WTC11 (cell line): ENCODE data around the gene SLC51B. TPM values are rescaled to one million over a fixed set of nuclear protein-coding genes. Genes with fewer than 3 reads are reported as not detected.

Experiments used
- ATAC-seq: fragments of 200-7000 bp; cut with Tn5 transposase; 2 replicates; pipeline ENCODE4 v1.10.0; 2021; ENCODE audit warnings: mild to moderate bottlenecking, moderate library complexity
- CTCF ChIA-PET: fragments of 300-600 bp; sonication (Branson Sonifier 250); formaldehyde crosslinking; loops from one replicate; lab custom pipeline; 2021; ENCODE audit warnings: antibody characterized with exemption; lab: Charles Lee
- POLR2A ChIA-PET: fragments of 350-600 bp; sonication (Branson Sonifier 250); formaldehyde crosslinking; loops from one replicate; lab custom pipeline; 2021; ENCODE audit warnings: antibody characterized with exemption; lab: Charles Lee
- DNase-seq: peaks from one replicate; pipeline ENCODE4 v3.0.0; 2021; ENCODE audit warnings: low spot score
- H3K27ac Mint-ChIP-seq: 2 replicates; pipeline ENCODE4 v1.8.0; 2021; ENCODE audit warnings: mixed read lengths
- H3K27me3 Mint-ChIP-seq: 2 replicates; pipeline ENCODE4 v1.8.0; 2021; ENCODE audit warnings: low read depth, mild to moderate bottlenecking, moderate library complexity, mixed read lengths
- H3K36me3 Mint-ChIP-seq: 2 replicates; pipeline ENCODE4 v1.8.0; 2021; ENCODE audit warnings: mixed read lengths
- H3K4me1 Mint-ChIP-seq: 2 replicates; pipeline ENCODE4 v1.8.0; 2022; ENCODE audit warnings: mixed read lengths
- H3K4me3 Mint-ChIP-seq: 2 replicates; pipeline ENCODE4 v1.8.0; 2021; ENCODE audit warnings: mild to moderate bottlenecking, moderate library complexity, mixed read lengths
- H3K9me3 Mint-ChIP-seq: 2 replicates; pipeline ENCODE4 v1.8.0; 2021; ENCODE audit warnings: mixed read lengths
- AFF4 ChIP-seq: sonication (generic); formaldehyde crosslinking; IDR thresholded peaks from 2 replicates; pipeline ENCODE4 v1.8.1; 2023; ENCODE audit warnings: mild to moderate bottlenecking, missing genetic modification reagents, borderline replicate concordance
- ARID4B ChIP-seq: sonication (generic); formaldehyde crosslinking; IDR thresholded peaks from 2 replicates; pipeline ENCODE4 v1.8.0; 2023; ENCODE audit warnings: missing genetic modification reagents, mild to moderate bottlenecking, borderline replicate concordance
- ATF2 ChIP-seq: sonication (generic); formaldehyde crosslinking; IDR thresholded peaks from 2 replicates; pipeline ENCODE4 v1.8.1; 2022; ENCODE audit warnings: low read depth, missing genetic modification reagents, borderline replicate concordance
- CBFB ChIP-seq: sonication (generic); formaldehyde crosslinking; IDR thresholded peaks from 2 replicates; pipeline ENCODE4 v1.8.1; 2022; ENCODE audit warnings: mild to moderate bottlenecking, low read depth, missing genetic modification reagents
- CREM ChIP-seq: sonication (generic); formaldehyde crosslinking; IDR thresholded peaks from 2 replicates; pipeline ENCODE4 v1.8.1; 2022; ENCODE audit warnings: mild to moderate bottlenecking, missing genetic modification reagents, moderate library complexity
- ELF4 ChIP-seq: sonication (generic); formaldehyde crosslinking; IDR thresholded peaks from 2 replicates; pipeline ENCODE4 v1.8.1; 2022; ENCODE audit warnings: low read depth, mild to moderate bottlenecking, moderate library complexity, missing genetic modification reagents
- FOXK1 ChIP-seq: sonication (generic); formaldehyde crosslinking; IDR thresholded peaks from 2 replicates; pipeline ENCODE4 v1.8.0; 2022; ENCODE audit warnings: mild to moderate bottlenecking, moderate library complexity, missing genetic modification reagents
- FOXP1 ChIP-seq: sonication (generic); formaldehyde crosslinking; IDR thresholded peaks from 2 replicates; pipeline ENCODE4 v1.8.0; 2022; ENCODE audit warnings: missing genetic modification reagents, mild to moderate bottlenecking, moderate library complexity, borderline replicate concordance
- GRHL2 ChIP-seq: fragments of 250-450 bp; sonication (Bioruptor Pico); IDR thresholded peaks from 2 replicates; pipeline ENCODE4 v1.8.0; 2022; ENCODE audit warnings: mild to moderate bottlenecking, moderate library complexity; ENCODE audit not compliant: insufficient replicate concordance, severe bottlenecking
- IRF1 ChIP-seq: sonication (generic); formaldehyde crosslinking; IDR thresholded peaks from 2 replicates; pipeline ENCODE4 v1.8.0; 2023; ENCODE audit warnings: missing genetic modification reagents
- JUN ChIP-seq: sonication (generic); formaldehyde crosslinking; IDR thresholded peaks from 2 replicates; pipeline ENCODE4 v1.8.0; 2023; ENCODE audit warnings: mild to moderate bottlenecking, missing genetic modification reagents
- MYBL2 ChIP-seq: sonication (generic); formaldehyde crosslinking; IDR thresholded peaks from 2 replicates; pipeline ENCODE4 v1.8.1; 2023; ENCODE audit warnings: mild to moderate bottlenecking, moderate library complexity, missing genetic modification reagents
- NFE2L1 ChIP-seq: sonication (generic); formaldehyde crosslinking; IDR thresholded peaks from 2 replicates; pipeline ENCODE4 v1.8.1; 2023; ENCODE audit warnings: missing genetic modification reagents
- NFYB ChIP-seq: sonication (generic); formaldehyde crosslinking; conservative IDR thresholded peaks from 2 replicates; pipeline ENCODE4 v1.8.0; 2022; ENCODE audit warnings: low read depth, missing genetic modification reagents
- SOX15 ChIP-seq: fragments of 250-450 bp; sonication (Bioruptor Pico); IDR thresholded peaks from 2 replicates; pipeline ENCODE4 v1.9.0; 2021; ENCODE audit warnings: mild to moderate bottlenecking
- TCF7 ChIP-seq: sonication (generic); formaldehyde crosslinking; IDR thresholded peaks from 2 replicates; pipeline ENCODE4 v1.8.0; 2022; ENCODE audit warnings: mild to moderate bottlenecking, low read depth, missing genetic modification reagents, moderate library complexity
- TEAD4 ChIP-seq: sonication (generic); formaldehyde crosslinking; IDR thresholded peaks from 2 replicates; pipeline ENCODE4 v1.8.0; 2022; ENCODE audit warnings: mild to moderate bottlenecking, missing genetic modification reagents
- TP53 ChIP-seq: sonication (generic); formaldehyde crosslinking; IDR thresholded peaks from 2 replicates; pipeline ENCODE4 v1.8.1; 2023; ENCODE audit warnings: mild to moderate bottlenecking, missing genetic modification reagents
- ZNF138 ChIP-seq: sonication (generic); formaldehyde crosslinking; conservative IDR thresholded peaks from 2 replicates; pipeline ENCODE4 v1.8.1; 2022; ENCODE audit warnings: mild to moderate bottlenecking, moderate library complexity, missing genetic modification reagents
- ZNF219 ChIP-seq: sonication (generic); formaldehyde crosslinking; IDR thresholded peaks from 2 replicates; pipeline ENCODE4 v1.8.0; 2023; ENCODE audit warnings: missing genetic modification reagents, mild to moderate bottlenecking, borderline replicate concordance
- ZNF281 ChIP-seq: sonication (generic); formaldehyde crosslinking; IDR thresholded peaks from 2 replicates; pipeline ENCODE4 v1.8.0; 2023; ENCODE audit warnings: mild to moderate bottlenecking, missing genetic modification reagents
- total RNA-seq: library from RNA; stranded (reverse); gene quantifications from 3 replicates; pipeline ENCODE4 v1.2.3, GENCODE V29; 2021

The SLC51B gene
- total RNA-seq, 1 experiment from 2014 or later = not detected

GRCh38 chr15:65087873-65088642, 42.9 kb downstream of the SLC51B start:
- TF ChIP-seq ATF2 (CRISPR knock-in tag) (no peak), ZNF138 (no peak), FOXK1 (CRISPR knock-in tag) (no peak), GRHL2 (CRISPR knock-in tag) (no peak), SOX15 (no peak), CBFB (CRISPR knock-in tag) (no peak), CREM (CRISPR knock-in tag) (no peak), ELF4 (no peak), TP53 (no peak), TCF7 (CRISPR knock-in tag) (no peak)

GRCh38 chr15:65088643-65089021, 43.4 kb downstream of the SLC51B start:
- Mint-ChIP-seq H3K4me1 (peaks cover 48% of the 10 kb centered on the region), H3K27ac (no peak overlapping the region), H3K27me3 (peaks cover 10% of the 10 kb centered on the region), H3K9me3 (no peaks in the 10 kb centered on the region), H3K36me3 (no peaks in the 10 kb centered on the region), H3K4me3 (no peak overlapping the region)
- DNase-seq (no peak), ATAC-seq (no peak)
- no peak for TF ChIP-seq JUN (CRISPR knock-in tag)
- TF ChIP-seq NFYB = no peak
- no peak for TF ChIP-seq IRF1 (CRISPR knock-in tag)
- TF ChIP-seq GRHL2 (CRISPR knock-in tag) = no peak
- no peak for TF ChIP-seq ZNF219 (CRISPR knock-in tag)
- no peak for TF ChIP-seq AFF4
- TF ChIP-seq TEAD4 (CRISPR knock-in tag) = no peak
- TF ChIP-seq FOXP1 (CRISPR knock-in tag) = no peak
- TF ChIP-seq NFE2L1 (CRISPR knock-in tag) = no peak
- no peak for TF ChIP-seq ARID4B (CRISPR knock-in tag)
- TF ChIP-seq MYBL2 (CRISPR knock-in tag) = no peak
- TF ChIP-seq ZNF281 = no peak
- ChIA-PET CTCF (interaction anchor here (1.0 to 15.1 kb wide), 5 partner anchors 11 to 55 kb away, joined by 3 to 308 read pairs (median 5); no protein-coding TSS in a partner anchor), POLR2A (no interaction called here)

More at GRCh38 chr15:65087873-65088642, 42.9 kb downstream of the SLC51B start:
- no peaks in the 10 kb centered on the region for H3K36me3 Mint-ChIP-seq
- ATAC-seq = no peak
- H3K4me1 Mint-ChIP-seq = peaks cover 53% of the 10 kb centered on the region
- H3K27ac Mint-ChIP-seq = no peak overlapping the region
- no peak for DNase-seq
- no peak overlapping the region for H3K4me3 Mint-ChIP-seq
- no peaks in the 10 kb centered on the region for H3K9me3 Mint-ChIP-seq
- ChIA-PET CTCF (interaction anchor here (1.7 to 15.1 kb wide), 6 partner anchors 11 to 97 kb away, joined by 6 to 308 read pairs (median 33); partner anchors contain the start of genes CLPX, KBTBD13 and RASL12), POLR2A (interaction anchor here (1.0 kb wide), 1 partner anchor 14 kb away, joined by 4 read pairs; no protein-coding TSS in a partner anchor)
- H3K27me3 Mint-ChIP-seq = peaks cover 10% of the 10 kb centered on the region
